Measurements from ENCODE around the gene SNRPA. TPM values are rescaled to one million over a fixed set of nuclear protein-coding genes. Genes with fewer than 3 reads are reported as not detected.
A peak's percentile ranks its signal among the peaks of the same experiment; 100 is the strongest.
"Not testable (repeated sequence)": the region's sequence is repeated elsewhere in the genome, so short reads cannot be mapped to it uniquely, and the experiment has no call there.

Gene SNRPA
- total RNA-seq, 1 donor, result 34.1 TPM

DNA sequence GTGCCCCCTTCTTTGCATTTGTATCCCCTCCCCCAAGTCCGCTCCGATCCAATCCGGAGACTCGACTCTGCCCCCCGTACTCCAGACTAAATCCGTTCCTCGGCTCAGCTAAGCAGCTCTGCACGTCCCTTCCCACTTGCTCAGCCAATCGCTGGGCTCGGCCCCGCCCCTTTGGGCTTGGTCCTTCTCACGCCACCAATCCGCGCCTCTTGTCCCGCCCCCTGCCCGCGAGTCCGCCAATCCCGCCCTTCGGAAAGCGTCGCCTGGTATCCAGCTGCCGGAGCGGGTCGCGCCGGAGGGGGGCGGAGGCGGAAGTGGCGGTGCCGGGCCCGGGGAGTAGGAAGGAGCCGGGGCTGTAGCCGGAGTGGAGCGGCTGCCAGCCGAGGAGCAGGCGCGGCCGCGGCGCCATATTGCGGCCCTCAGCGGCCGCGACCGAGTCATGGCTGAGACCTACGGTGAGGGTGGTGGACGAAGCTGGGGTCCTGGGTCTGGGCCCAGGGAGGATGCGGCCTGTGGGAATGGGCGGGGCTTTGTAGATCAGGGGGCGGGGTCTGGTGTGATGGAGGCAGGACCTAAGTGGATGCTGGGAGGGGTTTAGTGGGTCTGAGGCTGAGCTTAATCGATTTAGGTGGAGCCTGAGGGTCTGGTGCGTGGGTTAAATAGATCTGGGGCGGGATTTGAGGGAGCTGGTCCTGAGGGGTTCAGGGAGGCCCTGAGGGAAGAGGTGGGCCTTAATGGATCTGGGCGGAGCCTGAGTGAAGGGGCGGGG is 27.1 kb downstream of the SNRPA start, which contains the start of gene RAB4B:
Gene RAB4B (plus strand): TSS at position 311 of the 769 bp plus-strand sequence. CDS start 129 bp downstream, at position 440.
- no peak for TF ChIP-seq CTCF (IDR thresholded peaks at IDR 0.05; ENCODE audit: insufficient read depth, low read depth, low read length)
- H3K4me3 ChIP-seq (ENCODE audit: low read depth, low read length), result peak within 1 kb of the TSS; percentile 83
- DNase-seq (ENCODE audit: low read depth), result peak; percentile 100

DNA sequence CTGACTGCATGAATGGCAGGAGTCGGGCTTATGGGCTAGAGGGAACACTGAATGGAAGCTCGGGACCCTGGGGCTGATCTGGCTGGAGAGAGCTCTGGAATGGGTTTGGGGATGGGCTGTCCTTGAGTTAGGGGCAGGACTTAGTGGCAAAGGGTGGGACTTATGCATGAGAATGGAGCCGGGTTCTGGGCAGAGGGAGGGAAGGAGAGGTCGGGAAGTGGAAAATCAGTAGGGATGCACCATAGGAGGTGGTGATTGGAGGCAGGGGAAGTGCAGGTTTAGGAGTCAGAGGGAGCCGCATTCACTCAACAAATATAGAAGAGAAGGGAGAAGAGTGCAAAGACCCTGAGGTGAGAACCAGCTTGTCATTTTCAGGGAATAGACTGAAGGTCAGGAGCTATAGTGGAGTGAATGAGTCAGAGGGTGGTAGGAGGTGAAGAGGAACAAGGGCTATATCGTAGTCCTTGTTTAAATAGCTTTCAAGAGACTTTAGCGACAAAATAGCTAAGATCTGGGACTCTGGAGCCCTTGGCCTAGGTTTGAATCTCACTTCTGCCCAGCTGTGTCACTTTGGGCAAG is 27.8 kb downstream of the SNRPA start:
- H3K4me3 ChIP-seq (ENCODE audit: low read depth, low read length), result peak overlapping the region; percentile 83
- DNase-seq (ENCODE audit: low read depth), result peak; percentile 42
- TF ChIP-seq CTCF (IDR thresholded peaks at IDR 0.05; ENCODE audit: insufficient read depth, low read depth, low read length), result no peak

DNA sequence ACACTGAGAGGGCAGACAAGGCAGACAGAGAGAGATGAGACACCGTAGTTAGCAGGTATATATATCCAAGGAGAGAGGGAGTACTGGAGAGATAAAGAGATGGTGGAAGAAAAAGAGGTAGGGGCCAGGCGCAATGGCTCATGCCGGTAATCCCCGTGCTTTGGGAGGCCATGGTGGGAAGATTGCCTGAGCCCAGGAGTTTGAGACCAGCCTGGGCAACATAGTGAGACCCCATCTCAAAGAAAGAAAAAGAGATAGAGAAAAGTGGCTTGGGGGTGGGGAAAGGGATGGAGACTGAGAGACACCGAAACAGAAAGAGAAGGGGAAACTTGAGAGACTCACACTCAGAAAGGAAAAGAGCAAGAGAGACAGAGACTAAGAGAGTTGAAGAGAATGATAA is 29.6 kb downstream of the SNRPA start:
- DNase-seq (ENCODE audit: low read depth), result no peak
- no peak overlapping the region for H3K4me3 ChIP-seq (ENCODE audit: low read depth, low read length)
- TF ChIP-seq CTCF (IDR thresholded peaks at IDR 0.05; ENCODE audit: insufficient read depth, low read depth, low read length), result no peak

DNA sequence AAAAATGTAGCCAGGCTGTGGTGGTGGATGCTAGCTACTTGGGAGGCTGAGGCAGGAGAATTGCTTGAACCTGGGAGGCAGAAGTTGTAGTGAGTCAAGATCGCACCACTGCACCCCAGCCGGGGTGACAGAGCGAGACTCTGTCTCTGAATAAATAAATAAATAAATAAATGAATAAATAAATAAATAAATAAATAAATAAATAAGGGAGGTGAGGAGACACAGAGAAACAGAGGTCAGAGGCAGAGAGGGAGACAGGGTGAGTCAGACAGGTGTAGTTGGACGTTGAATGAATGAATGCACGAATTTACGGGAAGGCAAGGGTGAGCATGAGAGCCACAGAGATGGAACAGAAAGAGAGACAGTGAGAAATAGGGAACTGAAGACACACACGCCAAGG is 30.1 kb downstream of the SNRPA start:
- H3K4me3 ChIP-seq (ENCODE audit: low read depth, low read length), result no peak overlapping the region
- TF ChIP-seq CTCF (IDR thresholded peaks at IDR 0.05; ENCODE audit: insufficient read depth, low read depth, low read length), result no peak
- no peak for DNase-seq (ENCODE audit: low read depth)

- H3K4me3 ChIP-seq (ENCODE audit: low read depth, low read length), result no peak overlapping the region
- TF ChIP-seq CTCF (IDR thresholded peaks at IDR 0.05; ENCODE audit: insufficient read depth, low read depth, low read length), result no peak
- no peak for DNase-seq (ENCODE audit: low read depth)
These were observed 32.7 kb downstream of the SNRPA start for GRCh38 chr19:40783711-40784110.

- H3K4me3 ChIP-seq (ENCODE audit: low read depth, low read length); DNase-seq (ENCODE audit: low read depth): not testable (repeated sequence)
These were observed 33.1 kb downstream of the SNRPA start for GRCh38 chr19:40784146-40784545.

DNA sequence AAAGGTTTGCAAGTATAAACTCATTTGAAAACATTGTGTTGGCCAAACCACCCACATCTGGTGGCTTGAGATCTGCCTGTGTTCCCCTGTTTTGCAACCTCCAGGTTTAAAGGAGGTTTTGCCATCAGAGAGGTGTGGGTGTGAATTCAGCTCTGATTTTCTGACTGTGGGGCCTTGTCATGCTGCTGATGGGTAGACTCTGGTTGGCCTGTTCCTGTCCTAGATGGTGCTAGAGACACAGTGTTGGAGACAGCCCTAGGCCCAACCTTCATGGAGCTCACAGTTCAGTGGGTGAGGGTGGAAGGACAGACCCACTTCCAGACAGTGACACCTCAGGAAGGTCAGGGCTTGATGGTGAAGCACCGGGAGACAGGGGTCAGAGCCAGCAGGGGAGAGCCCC is 34.5 kb downstream of the SNRPA start:
- no peak for DNase-seq (ENCODE audit: low read depth)
- no peak for TF ChIP-seq CTCF (IDR thresholded peaks at IDR 0.05; ENCODE audit: insufficient read depth, low read depth, low read length)

More for the DNA sequence above, 34.5 kb downstream of the SNRPA start:
- no peak overlapping the region for H3K4me3 ChIP-seq (ENCODE audit: low read depth, low read length)

Data from fibroblast of villous mesenchyme (primary cell).